ENCODE results near the gene SETD5.
A peak's percentile ranks its signal among the peaks of the same experiment; 100 is the strongest.
"Not testable (repeated sequence)": the region's sequence is repeated elsewhere in the genome, so short reads cannot be mapped to it uniquely, and the experiment has no call there.

SETD5 gene

GRCh38 chr3:9468460-9468859 is 71.0 kb downstream of the SETD5 start:
- DNase-seq, result no peak

DNA sequence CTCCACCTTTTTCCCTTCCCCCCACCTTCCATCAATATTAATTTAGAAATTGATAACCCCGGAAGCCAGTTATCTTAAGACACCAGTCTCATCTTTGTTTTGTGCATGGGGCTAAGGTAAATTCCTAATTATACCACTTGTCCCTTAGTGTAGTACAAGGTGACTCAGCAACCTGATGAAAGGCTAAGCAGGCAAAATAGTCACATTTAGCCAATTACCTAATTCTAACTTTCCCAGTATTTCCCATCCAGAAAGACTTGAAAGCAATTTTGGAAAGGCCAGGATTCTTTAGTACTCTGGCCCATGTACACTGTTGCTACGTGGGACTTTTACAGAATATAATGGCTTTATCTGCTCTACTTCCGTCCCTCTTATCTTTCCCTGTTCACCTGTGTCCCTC is 72.6 kb downstream of the SETD5 start:
- no peak for DNase-seq

- DNase-seq, result no peak
These were observed 76.2 kb downstream of the SETD5 start for GRCh38 chr3:9473496-9474065.

GRCh38 chr3:9474482-9474881 is 77.1 kb downstream of the SETD5 start:
- no peak for DNase-seq

GRCh38 chr3:9476935-9477334 is 79.5 kb downstream of the SETD5 start:
- DNase-seq, result no peak

DNA sequence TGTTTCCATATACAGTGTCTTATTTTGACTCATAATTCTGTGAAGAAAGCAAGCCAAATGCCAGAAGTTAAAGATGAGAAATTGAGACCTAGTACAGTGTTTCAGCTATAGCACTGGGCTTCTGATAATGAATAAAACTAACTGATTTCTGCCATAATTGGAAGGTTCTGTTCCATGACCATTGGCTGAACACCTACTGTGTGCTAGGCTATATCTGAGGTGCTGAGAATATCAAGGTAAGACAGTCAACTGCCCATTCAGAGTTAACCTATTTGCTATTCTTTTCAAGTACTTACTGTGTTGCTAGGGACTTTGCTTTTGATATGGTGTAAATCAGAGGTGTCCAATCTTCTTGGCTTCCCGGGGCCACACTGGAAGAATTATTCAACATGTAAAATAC is 82.8 kb downstream of the SETD5 start:
- DNase-seq, result no peak

GRCh38 chr3:9485248-9485647 is 87.8 kb downstream of the SETD5 start:
- no peak for DNase-seq

DNA sequence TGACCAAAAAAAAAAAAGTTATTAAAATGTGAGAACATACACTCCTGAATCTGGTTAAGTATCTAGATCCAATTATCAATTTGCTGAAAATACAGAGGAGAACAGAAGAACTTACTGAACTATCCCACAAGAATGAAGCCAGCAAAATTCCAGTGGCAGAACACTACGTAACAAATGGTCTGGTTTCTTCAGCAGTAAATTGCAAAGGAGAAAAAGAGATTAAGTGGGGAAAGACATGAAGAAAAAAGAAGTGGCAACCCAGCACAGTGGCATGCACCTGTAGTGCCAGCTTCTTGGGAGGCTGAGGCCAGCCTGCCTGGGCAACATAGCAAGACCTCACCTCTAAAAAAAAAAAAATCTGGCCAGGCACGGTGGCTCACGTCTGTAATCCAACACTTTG is 94.1 kb downstream of the SETD5 start:
- DNase-seq, result no peak

- not testable (repeated sequence) for DNase-seq
These were observed 96.6 kb downstream of the SETD5 start for GRCh38 chr3:9494036-9494435.

- no peak for DNase-seq
These were observed 99.5 kb downstream of the SETD5 start for GRCh38 chr3:9496893-9497292.

- no peak for DNase-seq
These were observed 100.6 kb downstream of the SETD5 start for GRCh38 chr3:9497821-9498565.

- DNase-seq, result no peak
These were observed 101.4 kb downstream of the SETD5 start for GRCh38 chr3:9498781-9499180.

DNA sequence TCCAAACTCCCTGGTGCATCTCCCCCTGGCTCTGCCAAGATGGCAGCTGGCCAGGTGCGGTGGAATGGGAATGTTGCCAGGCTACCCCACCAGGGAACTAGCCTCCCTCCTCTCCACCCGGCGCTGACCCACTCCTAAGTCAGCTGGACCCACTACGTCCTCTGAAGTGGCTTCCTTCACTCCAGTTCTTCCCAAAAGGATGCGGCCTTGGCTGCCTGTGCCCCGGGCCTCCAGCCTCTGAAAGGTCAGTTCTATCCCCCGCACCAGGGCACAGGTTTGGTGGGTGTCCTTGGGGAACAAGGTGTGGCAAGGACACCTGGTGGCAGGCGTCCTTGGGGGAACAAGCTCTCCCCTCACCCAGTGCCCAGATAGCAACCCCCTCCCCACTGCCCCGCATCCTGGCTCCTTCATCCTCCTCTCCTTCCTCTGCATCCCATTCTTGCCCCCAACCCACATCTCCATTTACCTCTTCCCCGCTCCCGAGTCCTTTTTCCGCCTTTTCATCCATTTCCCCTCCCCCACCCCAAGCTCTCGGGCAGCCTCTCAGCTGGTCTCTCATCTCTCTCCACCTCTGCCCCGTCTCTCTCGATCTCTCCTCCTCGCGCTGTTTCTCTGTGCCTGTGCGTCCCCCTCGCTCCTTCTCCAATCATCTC is 102.2 kb downstream of the SETD5 start:
- no peak for DNase-seq

- DNase-seq, result peak; percentile 47
These were observed 103.0 kb downstream of the SETD5 start for GRCh38 chr3:9500108-9501050.

DNA sequence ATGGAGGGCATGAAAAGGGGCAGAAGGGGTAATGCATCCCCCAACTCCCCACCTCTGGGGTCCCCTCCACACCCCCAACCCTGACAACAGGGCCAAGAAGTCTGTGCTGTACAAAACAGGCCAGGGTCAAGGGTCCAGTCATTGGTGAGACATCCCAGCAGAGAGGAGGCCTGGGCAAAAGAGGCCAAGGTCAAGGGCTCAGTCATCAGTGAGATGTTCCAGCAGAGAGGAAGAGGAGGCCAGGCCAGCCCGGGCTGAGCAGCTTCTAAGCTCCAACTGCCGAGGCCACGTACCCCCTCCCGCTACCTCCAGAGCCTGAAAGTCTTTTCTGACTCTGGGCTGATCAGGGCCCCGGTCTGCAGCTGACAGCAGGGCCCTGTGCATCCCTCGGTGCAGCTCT is 103.8 kb downstream of the SETD5 start:
- DNase-seq, result no peak

- DNase-seq, result peak; percentile 73
These were observed 105.9 kb downstream of the SETD5 start for GRCh38 chr3:9503283-9503682.

DNA sequence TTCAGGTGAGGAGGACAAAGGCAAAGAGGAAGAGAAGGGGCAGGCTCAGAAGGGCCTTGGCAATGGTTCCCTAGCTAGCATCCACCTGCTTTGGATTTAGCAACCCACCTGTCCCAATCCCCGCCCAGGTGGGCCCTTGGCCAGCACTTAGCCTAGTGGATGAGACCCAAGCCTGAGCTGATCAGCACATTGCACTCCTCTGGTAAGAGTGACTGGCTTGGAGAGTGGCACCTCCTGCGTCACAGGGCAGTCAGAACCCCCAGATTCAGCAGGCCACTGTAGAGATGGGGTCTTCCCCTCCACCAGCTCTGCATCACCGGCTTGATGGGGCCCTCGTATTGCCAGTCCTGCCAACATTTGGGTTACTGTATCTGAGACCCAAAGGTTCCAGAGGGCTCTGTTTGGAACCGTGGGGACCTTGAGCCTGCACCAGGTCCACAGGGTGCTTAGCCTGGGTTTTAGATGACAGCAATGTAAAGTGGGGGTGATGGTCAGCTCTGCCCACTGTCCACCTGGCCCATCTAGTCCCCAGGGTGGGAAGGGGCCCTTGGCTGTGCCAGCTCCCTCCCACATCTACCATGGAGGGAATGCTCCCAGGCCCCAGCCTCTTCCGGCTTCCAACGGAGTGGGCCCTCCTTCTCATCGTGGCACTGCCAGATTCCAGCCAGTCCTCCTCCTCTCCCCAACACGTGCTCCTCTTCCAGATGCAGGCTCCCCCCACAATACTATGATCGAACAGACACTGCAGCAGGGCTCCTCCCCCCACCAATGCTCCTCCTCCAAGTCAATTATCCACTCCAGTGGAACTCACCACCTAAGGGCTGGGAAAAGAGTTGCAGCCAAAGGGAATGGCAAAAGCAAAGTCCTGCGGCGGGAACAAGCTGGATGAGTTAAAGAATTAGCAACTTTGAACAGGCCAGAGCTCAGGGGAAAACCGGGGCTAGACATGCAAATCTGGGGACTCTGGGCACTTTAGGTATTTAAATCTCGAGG is 110.5 kb downstream of the SETD5 start:
- DNase-seq, result no peak

DNA sequence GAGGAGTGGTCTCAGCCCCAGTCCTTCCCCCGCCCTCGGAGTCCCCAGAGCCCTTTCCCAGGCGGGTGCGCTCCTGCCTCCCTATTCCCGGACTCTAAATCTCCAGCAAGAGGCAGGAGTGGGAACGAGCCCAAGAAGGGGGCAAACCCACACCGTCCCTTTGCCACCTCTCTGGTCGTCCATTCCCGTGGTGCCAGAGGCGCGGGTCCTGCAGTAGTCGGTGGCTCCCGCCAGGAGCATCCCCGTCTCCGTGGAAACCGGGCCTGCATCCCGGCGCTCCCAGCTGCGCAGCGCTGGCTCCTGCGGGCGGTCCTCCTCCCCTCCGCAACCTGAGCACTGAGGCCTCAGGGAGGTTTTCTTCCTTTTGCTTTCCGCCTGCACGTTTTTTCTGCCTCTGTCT is 111.4 kb downstream of the SETD5 start:
- DNase-seq, result no peak

DNA sequence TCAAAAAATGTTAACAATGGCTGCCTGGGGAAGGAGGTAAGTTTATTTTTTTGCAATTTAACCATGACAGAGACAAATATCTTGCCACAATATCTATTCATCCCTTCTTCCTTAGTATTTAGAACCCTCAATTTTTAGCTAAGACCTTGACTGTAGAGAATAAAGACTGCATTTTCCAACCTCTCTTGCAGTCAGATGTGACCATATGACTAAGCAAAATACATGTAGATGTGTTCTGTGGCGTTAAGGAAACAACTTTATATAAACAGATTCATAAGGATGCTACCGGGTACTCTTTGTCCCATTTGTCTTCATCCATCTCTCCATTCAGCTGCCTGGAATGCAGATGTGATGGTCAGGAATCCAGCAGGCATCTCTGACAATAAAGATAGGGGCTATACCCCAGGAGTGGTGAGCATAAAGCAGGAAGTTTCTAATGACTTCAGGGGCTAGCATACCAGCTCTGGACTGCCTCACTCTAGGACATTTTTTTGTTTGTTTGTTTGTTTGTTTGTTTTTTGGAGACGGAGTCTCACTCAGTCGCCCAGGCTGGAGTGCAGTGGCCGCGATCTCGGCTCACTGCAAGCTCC is 115.1 kb downstream of the SETD5 start:
- no peak for DNase-seq

DNA sequence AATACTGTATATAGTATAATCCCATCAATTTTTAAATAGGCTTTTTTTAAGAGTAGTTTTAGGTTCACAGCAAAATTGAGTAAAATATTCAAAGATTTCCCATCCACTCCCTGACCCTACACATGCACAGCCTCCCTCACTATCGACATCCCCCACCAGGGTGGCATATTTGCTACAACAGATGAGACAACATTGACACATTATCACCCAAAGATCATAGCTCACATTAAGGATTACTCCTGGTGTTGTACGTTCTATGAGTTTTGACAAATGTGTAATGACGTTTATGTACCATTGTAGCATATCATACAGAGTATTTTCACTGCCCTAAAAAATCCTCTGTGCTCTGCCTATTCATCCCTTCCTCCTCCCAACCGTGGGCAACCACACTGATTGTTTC is 116.9 kb downstream of the SETD5 start:
- DNase-seq, result no peak

- DNase-seq, result no peak
These were observed 117.5 kb downstream of the SETD5 start for GRCh38 chr3:9514956-9515355.

DNA sequence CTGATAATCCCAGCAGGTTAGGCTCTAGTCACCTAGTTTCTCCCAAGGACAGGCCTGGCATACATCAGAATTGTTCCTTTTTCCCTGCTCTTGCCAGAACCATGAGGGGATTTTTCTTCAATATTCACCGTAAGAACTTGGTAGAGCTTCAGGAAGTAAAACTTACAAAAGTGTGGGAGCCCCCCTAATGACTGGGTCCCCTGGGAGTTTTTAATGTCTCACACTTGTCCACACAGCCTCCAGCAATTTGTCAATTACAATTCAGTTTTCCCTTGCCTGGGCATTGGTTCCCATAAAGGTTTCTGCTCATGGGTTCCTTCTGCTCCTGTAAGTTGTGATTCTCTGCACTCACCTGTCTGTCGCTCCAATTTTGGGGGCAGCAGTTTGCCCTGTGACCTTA is 127.7 kb downstream of the SETD5 start:
- DNase-seq, result no peak

All from CD4-positive, alpha-beta T cell treated with Interleukin-17A for 1 hour (primary cell).